NOMO-1 treated with DMSO at 0.1 percent for 48 hours (cell line): ENCODE results near the gene CPXM1.
"Not testable (repeated sequence)": the region's sequence is repeated elsewhere in the genome, so short reads cannot be mapped to it uniquely, and the experiment has no call there.

ENCODE experiments used
- DNase-seq: peaks from one replicate; lab custom pipeline; 2025; ENCODE audit not compliant: unreplicated experiment; lab: John Stamatoyannopoulos, UW

The CPXM1 gene

DNA sequence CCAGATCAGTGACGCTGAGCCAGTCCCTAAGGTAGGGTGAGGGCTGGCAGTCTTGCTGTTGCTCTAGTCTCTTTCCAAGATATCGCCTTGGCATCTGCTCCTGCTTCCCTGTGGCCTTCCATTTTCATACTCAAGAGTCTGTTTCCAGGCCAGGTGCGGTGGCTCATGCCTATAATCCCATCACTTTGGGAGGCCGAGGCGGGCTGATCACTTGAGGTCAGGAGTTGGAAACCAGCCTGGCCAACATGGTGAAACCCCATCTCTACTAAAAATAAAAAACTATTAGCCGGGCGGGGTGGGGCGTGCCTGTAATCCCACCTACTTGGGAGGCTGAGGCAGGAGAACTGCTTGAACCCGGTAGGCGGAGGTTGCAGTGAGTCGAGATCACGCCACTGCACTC, 30.3 kb downstream of the CPXM1 start:
- not testable (repeated sequence) for DNase-seq

DNA sequence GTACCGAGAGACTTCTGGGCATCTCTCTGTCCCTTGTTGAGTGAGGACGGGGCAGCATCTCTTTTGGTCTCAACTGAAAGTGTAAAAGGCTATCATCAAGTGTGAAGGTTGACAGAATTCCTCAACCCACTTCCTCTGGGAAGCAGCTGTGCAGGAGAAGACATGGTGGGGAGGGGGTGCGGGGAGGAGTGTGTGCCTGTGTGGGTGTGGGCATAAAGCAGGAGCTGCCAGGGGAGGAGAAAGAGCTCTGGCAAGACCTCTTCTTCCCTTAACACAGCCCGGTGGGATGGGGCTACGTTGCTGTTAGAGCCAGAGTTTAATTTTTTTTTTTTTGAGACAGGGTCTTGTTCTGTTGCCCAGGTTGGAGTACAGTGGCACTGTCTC, 31.8 kb downstream of the CPXM1 start:
- no peak for DNase-seq

DNA sequence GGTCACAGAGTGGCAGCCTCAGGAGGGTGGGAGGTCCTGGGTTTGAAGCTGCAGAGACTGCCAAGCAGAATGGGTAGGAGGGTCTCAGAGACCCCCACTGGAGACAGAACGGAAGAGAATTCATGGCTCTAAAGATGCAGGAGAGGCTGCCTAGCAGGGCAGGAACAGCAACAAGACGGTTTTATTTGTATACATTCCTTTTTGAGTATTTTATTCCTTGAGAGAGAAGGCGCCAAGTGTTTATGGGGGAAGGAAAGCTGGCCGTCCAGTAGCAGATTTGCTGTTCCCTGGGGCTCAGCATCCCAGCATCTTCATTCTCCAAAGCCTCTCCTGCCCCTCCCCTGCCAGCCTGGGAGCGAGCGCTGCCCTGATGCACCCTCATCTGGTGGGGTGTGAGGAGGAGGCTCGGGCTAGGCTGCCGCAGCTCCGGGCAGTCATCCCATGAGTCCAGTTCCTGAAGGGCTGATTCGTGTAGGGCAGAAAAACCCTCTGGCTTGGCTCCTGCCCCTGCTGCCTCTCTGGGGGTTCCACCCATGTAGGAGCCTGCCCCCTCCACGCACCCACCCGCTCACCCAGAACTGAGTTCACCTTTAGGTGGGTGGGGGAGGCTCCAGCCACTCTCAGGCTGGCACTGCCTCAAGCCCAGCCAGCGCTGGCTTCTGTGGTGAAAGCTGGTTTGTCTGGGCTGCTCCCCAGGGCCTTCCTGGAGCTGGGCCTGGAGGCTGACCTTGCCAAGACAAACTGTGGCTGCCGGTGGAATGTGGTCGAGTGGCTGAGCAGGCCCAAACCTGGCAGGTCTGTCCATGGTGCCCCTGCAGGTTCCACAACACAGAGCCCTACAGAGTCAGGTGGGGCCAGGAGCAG, 32.4 kb downstream of the CPXM1 start:
- no peak for DNase-seq

DNA sequence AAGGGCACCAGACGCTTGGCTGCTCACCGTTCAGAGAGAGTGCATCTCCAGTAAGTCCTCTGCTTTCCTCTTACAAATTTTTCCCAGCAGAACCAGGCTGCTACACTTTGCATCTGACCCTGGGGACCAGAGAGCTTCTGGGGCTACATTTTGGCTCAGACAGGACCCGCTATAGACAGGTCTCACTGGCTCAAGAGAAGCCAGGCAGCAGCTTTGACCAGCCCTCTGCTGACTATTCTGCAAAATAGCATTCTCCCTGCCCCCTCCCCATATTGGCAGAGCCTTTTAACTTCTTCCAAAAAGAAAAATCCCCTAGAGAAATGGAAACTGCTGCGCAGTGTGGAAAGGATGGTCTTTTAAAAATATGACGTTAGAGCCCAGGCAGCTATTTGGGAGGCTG, 37.2 kb downstream of the CPXM1 start:
- DNase-seq = no peak

DNA sequence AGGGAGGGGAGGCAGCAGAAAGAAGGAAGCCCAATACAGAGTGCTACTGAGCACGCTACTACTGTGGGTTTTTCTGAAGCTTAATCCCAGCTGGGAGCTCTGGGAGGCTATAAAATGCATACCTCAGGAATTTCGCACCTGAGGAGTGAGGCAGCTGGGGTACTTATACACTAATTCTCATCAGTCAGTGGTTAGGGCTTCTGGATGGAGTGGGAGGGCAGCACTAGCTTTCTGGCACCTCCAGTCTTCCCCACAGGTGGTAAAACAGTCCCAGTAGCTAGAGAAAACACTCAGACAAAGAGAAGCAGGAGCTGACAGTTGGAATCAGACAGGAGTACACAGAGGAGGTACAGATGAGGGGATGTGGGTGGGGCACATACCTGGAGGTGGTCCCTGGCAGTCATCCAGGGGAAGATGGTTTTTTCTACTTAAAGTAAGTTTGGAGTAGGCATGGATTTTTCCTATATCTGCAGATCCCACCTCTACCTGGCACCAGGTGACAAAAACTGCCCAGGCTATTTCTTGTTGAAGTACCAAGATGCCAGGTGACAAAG, 37.8 kb downstream of the CPXM1 start:
- DNase-seq = no peak

DNA sequence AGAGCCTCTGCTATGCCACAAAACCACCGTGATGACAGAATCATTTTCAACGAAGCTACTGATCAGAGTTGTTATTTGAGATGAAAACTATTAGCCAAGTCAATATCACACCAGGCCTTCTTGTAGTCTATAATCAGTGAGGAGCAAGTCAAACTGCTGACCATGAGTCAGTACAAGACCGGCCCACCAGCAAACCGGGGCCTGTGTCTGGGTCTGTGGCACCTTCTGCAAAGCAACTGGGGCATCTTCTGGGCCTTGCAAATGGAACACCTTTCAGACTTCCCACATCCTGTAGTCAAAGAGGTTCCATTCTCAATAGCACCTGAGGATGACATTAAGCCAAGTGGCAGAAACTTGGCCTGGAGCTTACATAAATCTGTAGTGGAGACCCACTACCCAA, 38.5 kb downstream of the CPXM1 start:
- no peak for DNase-seq

DNA sequence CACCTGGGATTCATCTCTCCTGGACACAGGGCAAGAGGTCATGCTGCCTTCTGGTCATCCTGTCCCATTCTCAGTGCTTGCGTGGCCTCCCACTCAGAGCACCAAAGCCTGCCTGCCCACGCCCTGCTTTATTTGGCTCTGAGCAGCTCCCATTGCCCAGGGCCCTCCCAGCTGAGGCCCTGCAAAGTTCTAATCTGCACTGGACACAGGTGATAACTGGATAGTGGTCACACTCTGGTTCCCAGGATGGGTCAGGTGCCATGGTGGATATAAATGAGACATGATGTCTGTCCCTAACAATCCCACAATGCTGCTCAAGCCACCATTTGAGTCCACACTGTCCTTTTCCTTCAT, 39.5 kb downstream of the CPXM1 start:
- DNase-seq = no peak

DNA sequence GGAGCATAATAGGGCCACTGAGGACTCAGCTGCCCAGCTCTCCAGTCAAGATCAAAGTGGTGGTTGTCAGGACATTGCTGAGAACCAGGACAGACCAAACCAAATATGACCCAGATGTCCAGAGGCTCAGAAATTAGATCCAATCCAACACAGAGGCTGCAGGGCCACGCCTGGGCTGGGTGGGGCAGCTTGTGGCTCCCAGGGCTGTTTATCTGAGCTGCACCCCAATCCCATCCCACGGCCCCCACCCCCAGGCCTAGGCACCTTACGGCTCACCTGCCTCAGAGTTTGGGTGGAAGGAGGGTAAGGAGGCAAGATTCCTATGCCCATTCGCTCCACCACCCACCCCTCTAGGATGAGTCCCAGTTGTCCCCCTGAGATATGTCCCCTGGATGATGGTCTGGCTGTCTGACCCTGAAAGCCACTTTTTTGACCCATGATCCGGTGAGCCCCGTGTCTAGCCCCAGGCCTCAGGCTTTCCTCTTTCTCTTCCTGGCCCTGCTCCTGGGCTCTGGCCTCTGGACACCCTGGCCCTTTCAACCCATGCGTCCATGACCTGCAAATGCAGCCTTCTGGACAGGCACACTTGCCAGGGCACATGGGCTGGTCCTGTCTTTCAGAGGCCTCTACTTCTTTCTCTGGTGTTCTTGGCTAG, 40.0 kb downstream of the CPXM1 start:
- DNase-seq = no peak

DNA sequence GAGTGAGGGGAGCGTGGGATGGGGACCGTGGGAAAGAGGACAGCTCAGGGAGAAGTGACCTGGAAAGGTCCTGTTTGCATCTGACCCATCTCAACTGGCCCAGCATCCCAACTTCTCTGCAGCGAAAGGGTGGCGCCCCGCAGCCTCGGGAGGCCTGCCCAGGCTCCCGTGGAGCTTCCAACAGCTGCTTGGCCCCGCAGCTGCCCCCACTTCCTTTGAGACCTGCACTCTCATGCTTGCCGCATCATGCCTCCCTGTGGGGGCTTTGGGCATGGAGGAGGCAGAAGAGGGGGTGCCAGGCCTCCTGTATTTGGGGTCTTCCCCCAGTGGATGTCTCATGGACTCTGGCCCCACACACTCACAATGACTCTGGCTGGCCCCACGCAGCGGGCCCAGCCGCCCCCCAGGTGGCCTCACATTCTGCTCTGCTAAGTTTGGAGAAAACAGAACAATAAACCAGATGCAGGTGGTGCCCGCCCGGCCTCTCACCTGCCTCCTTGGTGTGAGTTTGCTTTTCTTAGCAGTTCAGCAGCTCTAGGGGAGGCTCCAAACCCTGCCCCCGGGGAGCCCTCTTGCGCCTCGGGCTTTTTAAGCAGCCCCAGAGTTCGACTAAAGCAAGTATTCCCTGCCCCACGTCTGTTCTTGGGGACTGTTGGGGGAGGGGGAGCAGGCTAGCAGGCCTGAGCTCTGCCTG, 40.7 kb downstream of the CPXM1 start:
- DNase-seq = no peak

DNA sequence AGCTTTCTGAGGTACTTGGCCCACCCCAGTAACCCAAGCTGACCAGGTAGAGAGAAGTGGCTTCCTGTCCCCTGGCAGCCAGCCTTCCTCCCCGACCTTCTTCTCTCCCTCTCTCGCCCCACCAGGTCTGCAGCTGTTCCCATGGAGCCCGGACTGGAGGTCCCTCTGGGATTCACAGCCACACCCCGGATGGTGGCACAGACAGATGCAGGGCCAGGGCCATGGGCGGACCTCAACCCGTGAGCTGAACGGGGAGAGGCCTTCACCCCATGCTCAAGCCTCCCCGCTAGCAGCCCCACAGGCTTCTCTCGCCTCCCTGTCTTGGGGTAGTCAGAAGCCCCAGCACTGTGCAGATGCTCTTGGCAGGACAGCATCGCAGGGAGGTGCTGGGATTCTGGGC, 41.3 kb downstream of the CPXM1 start:
- no peak for DNase-seq

DNA sequence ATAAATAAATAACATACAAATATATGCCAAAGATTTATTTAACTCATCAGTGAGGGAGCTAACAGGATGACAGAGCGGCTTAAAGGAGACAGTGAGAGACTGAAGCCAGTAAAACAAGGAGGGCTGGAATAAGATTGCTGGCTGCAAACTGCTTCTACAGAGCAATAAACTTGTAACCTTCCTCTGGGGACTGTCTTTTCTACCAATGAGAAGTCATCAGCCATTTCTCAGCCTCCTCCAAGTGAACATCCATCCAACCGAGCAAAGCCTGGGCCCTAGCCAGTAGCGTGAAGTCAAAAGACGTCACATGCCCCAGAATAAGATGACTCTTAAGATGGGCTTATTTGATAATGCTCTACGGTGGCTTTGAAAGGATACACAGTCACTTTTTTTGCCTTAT, 42.5 kb downstream of the CPXM1 start:
- DNase-seq = no peak

DNA sequence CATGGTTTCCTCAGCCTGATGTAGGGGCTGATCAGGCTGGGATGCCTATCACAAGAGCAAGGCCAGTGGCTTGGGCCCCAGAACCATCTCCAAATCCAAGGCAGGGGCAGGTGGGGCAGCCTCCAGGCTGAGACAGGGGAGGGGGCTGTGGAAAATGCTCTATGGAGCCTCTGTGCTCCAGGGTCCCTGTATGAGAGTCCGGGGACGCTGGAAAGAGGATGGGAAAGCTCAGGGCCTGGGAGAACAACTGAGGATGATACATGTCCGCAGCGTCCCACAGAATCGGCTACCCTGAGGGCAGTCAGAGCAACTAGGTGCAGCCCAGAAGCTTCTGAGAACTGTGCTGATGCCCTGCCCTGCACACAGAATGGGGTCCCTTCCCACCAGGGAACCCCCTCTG, 43.4 kb downstream of the CPXM1 start:
- no peak for DNase-seq

DNA sequence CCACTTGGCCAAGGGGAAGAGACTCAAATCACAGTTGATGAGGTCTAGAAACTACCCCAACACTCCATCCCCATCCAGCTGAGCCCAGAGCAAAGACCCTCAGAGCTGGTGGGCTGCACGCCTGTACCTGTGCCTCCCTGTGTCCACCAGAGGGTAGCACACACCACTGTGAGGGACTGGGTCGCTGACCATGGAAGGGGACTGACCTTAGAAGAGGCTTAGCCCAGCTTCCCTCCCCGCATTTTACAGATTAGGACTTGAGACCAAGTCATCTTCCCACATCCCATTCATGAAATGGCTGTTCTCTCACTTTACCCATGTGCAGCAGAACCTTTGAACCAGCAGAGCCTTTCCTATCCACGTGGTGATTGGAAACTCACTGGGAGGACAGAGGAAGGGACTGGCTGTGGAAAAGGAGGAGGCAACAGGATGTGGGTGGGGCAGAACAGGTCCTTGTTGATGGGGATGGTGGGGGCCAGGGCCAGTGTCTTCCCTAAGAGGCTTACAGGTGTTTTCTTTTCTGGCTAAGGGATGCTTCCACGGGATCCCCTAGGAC, 44.3 kb downstream of the CPXM1 start:
- no peak for DNase-seq

DNA sequence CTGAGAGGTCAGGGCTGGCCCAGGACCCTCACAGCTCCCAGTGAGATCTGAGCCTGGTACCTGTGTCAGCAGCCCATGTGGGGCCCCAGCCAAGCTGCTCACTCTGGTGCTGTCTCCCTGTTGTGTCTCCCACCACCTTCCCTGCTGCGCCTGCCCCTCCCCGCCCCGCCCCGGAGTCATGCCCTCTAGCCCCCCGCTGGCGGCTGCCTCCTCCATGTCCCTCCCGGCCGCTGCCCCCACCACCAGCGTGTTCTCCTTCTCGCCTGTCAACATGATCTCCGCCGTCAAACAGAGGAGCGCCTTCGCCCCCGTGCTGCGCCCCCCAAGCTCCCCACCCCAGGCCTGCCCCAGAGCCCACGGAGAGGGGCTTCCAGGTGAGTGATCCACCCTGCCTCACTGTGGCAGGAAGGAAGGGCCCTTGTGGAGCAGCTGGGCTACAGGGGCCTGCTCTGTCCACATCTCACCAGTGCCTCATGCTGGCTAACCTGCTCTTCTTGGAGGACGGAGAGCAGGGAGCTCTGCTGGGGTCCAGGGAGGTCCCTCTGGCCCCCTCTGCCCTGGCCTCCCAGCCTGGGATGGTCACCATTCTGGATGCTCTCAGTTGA, 44.9 kb downstream of the CPXM1 start:
- no peak for DNase-seq

DNA sequence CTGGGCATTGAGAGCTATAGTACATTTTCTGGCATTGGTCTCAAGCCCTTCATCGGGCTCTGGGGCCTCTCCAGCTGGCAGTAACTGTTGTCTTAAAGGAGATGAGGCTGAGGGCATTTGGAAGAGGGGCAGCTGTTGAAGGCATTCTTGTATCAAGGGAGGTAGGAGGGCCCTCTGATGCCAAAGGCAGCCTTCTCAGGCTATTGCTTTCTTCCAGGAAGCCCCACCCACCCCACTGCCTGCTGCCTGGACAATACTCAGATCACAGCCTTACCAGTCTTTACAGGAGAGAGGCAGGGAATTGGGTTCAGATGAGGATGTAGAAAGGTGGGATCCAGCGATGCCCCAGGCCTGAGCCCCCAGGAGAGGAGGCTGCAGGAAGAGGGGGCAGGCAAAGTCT, 46.0 kb downstream of the CPXM1 start:
- DNase-seq = no peak

DNA sequence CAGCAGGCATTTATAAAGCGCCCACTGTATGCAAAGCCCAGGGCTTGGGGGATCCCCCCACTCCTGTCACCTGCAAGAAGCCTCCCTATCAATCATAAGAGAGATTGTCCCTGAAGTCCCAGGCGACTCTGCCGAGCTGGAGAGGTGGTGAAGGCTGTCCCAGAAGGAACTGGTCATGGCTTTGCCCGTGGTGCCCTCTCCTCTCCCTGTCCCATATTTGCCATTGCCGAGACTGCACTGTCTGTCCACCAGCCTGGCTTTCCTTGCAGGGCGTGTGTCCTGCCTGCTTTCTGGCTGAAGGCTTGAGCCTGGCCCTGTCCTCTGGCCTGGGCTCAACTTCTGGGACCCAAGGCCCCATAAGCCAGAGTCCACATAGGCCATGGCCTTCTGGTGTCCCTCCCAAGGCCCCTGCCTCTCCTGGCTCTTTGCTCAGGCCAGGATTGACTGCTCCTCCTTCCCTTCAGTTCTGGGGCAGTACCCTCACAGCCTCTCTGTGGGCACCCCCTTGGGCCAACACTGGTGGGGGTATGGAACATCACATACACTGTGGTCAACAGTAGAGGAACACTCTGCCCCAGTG, 46.9 kb downstream of the CPXM1 start:
- DNase-seq = no peak

DNA sequence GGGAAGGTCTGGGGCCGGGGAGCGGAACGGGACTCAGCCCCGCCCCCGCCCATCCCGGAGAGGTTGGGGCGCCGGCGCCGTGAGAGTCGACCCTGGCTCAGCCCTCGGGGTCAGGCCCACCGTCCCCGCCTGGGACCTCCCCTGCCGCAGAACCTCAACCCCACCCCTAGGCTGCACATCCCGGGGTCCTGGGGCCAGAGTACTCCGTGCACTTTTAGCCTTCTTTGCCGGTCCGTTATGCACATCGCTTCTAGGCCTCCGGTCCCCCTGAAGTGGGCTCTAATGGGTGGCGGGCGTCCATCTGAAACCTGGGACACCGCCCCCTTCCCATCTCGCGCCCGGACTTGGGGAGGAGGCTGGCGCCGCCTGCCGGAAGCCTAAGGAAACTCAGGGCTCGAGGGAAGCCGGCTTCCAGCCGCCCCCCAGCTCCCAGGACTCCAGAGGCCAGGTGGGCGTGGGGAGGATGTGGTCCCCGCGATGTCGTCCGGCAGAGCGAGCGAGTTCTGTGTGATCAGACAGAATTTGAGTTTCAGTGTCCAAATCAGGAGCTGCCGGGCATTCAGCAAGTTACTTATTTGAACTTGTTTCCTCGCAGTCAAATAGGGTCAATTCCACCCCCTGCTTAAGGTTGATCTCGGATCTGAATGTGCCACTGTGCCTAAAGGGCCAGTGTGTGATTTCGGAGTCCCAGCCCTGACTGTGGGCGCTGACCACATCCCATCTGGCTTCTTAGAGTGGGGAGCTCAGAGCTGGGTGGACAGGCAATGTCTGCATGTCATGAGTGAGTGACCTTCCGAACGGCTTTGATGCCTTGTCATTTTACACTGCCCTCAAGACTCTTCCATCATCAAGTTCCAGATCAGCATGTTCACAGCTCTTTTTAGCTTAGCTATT, 47.6 kb downstream of the CPXM1 start:
- DNase-seq = peak; percentile 29

DNA sequence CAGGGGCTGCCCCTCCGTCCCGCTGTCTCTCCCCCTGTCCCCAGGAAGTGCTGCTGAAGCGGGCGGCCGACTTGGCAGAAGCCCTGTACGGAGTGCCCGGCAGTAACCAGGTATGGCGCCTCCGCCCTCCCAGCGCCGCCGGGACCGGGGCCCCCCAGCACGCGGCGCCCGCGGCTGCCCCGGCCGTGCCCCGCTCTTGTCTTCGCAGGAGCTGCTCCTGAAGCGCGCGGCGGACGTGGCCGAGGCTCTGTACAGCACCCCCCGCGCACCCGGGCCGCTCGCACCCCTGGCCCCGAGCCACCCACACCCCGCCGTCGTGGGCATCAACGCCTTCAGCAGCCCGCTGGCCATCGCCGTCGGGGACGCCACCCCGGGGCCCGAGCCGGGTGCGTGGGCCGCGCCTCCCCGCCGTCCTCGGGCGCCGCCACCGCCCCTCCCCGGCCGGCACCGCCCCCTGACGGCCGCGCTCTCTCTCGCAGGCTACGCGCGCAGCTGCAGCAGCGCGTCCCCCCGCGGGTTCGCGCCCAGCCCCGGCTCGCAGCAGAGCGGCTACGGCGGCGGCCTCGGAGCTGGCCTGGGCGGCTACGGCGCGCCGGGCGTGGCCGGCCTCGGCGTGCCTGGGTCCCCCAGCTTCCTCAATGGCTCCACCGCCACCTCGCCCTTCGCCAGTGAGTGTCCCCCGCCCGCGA, 48.4 kb downstream of the CPXM1 start:
- no peak for DNase-seq

DNA sequence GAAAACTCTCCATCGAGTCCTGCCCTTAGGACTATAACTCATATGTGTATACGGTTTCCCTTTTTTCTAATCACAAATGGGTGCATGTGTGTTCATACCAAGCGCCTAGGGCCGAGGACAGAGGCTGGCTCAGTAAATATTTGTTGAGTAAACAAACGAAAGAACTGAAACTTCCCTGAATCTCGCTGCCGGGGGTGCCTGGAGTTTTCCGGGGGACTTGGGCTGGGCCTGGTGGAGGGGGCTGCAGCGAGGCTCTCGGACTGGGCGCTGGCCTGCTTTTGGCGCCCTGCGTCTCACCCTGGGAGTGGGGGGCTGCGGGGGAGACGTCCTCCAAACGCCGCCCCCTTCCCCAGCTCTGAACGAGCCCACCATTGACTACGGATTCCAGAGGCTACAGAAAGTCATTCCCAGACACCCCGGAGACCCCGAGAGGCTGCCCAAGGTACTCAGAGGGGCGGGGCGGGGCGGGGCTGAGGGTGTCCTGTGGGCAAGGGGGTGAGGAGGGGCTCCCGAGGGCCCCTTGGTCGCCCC, 49.0 kb downstream of the CPXM1 start:
- DNase-seq = no peak
